ENCODE data around the gene NSDHL. TPM values are rescaled to one million over a fixed set of nuclear protein-coding genes. Genes with fewer than 3 reads are reported as not detected.

NSDHL gene
- total RNA-seq, 1 donor from 2014 or later: 15.2 TPM

DNA sequence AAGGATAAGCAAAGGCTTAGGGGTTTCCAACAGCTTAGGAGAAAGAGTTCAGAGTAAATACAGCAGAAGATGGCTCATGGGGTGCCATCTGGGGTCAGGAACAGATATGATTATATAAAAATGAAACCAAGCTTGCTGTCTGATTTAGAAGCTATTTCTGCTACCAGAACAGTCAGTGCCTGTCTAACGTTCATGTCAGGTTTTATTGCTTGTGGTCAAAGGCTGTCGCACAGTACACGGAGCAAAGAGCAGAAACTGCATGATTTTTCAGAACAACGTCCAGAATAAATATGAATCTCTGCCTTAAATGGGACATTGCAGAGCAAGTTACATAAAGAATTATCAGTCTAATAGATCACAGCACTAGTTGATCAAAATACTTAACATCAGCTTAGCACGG lies 17.7 kb upstream of the NSDHL start:
- intact Hi-C loops (cut with DNase I): no loop called here
- Histone ChIP-seq H3K27ac (no peak overlapping the region), H3K9me3 (no peaks in the 10 kb centered on the region), H3K4me1 (no peaks in the 10 kb centered on the region), H3K36me3 (no peaks in the 10 kb centered on the region), H3K4me3 (no peak overlapping the region), H3K27me3 (no peaks in the 10 kb centered on the region)
- TF ChIP-seq POLR2AphosphoS5 (IDR thresholded peaks at IDR 0.05; ENCODE audit: insufficient read depth in 1 of 2, low read depth in 1 of 2) (no peak), POLR2A (IDR thresholded peaks at IDR 0.05) (no peak)
- TF ChIP-seq, protein P1, sequence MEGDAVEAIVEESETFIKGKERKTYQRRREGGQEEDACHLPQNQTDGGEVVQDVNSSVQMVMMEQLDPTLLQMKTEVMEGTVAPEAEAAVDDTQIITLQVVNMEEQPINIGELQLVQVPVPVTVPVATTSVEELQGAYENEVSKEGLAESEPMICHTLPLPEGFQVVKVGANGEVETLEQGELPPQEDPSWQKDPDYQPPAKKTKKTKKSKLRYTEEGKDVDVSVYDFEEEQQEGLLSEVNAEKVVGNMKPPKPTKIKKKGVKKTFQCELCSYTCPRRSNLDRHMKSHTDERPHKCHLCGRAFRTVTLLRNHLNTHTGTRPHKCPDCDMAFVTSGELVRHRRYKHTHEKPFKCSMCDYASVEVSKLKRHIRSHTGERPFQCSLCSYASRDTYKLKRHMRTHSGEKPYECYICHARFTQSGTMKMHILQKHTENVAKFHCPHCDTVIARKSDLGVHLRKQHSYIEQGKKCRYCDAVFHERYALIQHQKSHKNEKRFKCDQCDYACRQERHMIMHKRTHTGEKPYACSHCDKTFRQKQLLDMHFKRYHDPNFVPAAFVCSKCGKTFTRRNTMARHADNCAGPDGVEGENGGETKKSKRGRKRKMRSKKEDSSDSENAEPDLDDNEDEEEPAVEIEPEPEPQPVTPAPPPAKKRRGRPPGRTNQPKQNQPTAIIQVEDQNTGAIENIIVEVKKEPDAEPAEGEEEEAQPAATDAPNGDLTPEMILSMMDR (IDR thresholded peaks at IDR 0.05): no peak
- no peak for DNase-seq (ENCODE audit: extremely low spot score in 2 of 2)

DNA sequence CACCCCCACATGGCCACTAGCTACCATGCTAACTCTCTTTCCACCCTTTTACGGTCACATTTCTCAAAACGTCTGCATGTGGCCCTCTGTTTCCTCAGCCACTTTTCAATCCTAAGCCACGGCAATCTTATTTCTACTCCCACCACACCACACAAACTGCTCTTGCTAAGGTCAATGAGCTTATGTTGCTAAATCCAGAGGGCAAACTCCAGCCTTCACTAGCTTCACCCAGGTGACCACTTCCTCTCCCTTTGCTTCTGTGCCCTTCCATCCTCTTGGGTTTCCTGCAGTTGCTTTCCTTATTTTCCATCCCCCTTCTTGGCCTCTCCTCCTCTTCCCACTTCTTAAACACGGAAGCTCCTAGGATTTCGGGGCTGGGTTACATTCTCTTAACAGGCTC lies 16.8 kb upstream of the NSDHL start:
- intact Hi-C loops (cut with DNase I): no loop called here

DNA sequence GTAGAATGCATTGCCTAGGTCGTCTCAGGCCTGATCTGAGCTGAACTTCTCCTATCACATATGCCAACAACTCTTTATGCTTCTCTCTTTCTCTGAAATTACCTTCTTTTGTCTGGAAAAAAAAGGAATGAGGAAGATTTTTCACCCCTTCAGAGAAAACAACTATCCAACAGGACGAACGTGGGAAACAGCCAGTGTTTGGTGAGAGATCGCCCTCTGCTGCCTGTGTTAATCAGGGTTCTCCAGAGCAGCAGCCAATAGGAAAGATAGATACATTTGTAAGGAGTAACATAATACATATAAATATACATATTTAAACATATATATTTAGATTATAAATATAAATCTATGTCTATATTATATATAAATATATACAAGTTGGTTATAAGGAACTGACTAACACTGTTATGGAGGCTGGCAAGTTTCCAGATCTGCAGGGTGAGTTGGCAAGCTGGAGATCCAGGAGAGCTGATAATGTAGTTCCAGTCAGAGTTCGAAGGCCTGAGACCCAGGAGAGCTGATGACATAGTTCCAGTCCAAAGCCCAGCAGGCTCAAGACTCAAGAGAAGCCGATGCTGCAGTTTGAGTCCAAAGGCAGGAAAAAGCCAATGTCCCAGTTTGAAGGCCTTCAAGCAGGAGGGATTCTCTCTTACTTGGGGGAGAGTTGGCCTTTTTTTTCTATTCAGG lies 13.6 kb upstream of the NSDHL start:
- Histone ChIP-seq H3K27ac (no peak overlapping the region), H3K27me3 (no peaks in the 10 kb centered on the region), H3K36me3 (no peaks in the 10 kb centered on the region), H3K4me3 (no peak overlapping the region), H3K4me1 (no peaks in the 10 kb centered on the region), H3K9me3 (no peaks in the 10 kb centered on the region)
- DNase-seq (ENCODE audit: extremely low spot score in 2 of 2): no peak
- no peak for TF ChIP-seq POLR2AphosphoS5 (IDR thresholded peaks at IDR 0.05; ENCODE audit: insufficient read depth in 1 of 2, low read depth in 1 of 2)
- TF ChIP-seq, protein P1 (IDR thresholded peaks at IDR 0.05): no peak
- TF ChIP-seq POLR2A (IDR thresholded peaks at IDR 0.05): no peak
- intact Hi-C loops (cut with DNase I): no loop called here

More for the DNA sequence above, 16.8 kb upstream of the NSDHL start:
- DNase-seq (ENCODE audit: extremely low spot score in 2 of 2): no peak
- TF ChIP-seq, protein P1 (IDR thresholded peaks at IDR 0.05): no peak
- TF ChIP-seq POLR2A (IDR thresholded peaks at IDR 0.05): no peak
- TF ChIP-seq POLR2AphosphoS5 (IDR thresholded peaks at IDR 0.05; ENCODE audit: insufficient read depth in 1 of 2, low read depth in 1 of 2): no peak
- Histone ChIP-seq H3K27ac (no peak overlapping the region), H3K27me3 (no peaks in the 10 kb centered on the region), H3K4me3 (no peak overlapping the region), H3K9me3 (no peaks in the 10 kb centered on the region), H3K36me3 (no peaks in the 10 kb centered on the region), H3K4me1 (no peaks in the 10 kb centered on the region)

DNA sequence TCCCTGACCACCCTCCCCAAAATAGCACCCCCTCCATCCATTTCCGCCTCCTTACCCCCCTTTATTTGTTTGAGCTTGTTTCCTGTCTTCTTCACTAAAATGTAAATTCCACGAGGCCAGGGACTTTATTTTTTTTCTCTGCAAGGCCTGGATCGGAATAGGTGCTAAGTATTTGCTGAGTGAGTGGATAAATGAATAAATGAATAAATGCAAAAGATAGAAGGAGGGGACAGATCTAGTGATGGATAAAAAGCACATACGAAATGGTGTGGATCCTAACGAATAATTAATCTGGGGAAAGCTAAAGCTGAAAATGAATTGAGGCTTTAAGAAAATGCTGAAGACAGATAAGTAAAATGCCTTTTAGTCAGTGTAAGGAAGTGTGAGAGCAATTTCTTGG lies 12.5 kb upstream of the NSDHL start:
- intact Hi-C loops (cut with DNase I): no loop called here

DNA sequence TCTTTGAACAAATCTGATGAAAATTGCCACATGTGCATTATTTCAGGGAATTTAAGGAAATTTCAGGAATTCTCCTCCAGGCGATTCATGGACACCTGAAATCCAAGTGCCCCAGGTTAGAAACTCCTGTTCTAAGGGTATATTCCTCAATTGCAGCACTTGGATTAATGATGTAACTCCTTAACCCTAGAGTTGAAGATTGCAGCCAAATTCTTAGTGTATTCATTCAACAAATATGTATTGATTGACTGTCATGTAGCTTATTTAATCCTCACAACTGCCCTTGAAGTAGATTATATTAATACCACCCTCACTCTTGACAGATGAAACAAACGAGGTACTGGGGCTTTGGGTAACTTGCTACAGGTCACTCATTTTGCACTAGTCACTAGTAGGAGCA lies 11.6 kb upstream of the NSDHL start:
- TF ChIP-seq POLR2AphosphoS5 (IDR thresholded peaks at IDR 0.05; ENCODE audit: insufficient read depth in 1 of 2, low read depth in 1 of 2) (no peak), POLR2A (IDR thresholded peaks at IDR 0.05) (no peak)
- TF ChIP-seq, protein P1 (IDR thresholded peaks at IDR 0.05): no peak
- Histone ChIP-seq H3K4me3 (no peak overlapping the region), H3K36me3 (no peaks in the 10 kb centered on the region), H3K9me3 (no peaks in the 10 kb centered on the region), H3K27ac (no peak overlapping the region), H3K4me1 (no peaks in the 10 kb centered on the region), H3K27me3 (no peaks in the 10 kb centered on the region)
- intact Hi-C loops (cut with DNase I): no loop called here
- DNase-seq (ENCODE audit: extremely low spot score in 2 of 2): no peak

More for the DNA sequence above, 12.5 kb upstream of the NSDHL start:
- Histone ChIP-seq H3K36me3 (no peaks in the 10 kb centered on the region), H3K4me3 (no peak overlapping the region), H3K4me1 (no peaks in the 10 kb centered on the region), H3K27ac (no peak overlapping the region), H3K9me3 (no peaks in the 10 kb centered on the region), H3K27me3 (no peaks in the 10 kb centered on the region)
- no peak for DNase-seq (ENCODE audit: extremely low spot score in 2 of 2)
- TF ChIP-seq, protein P1 (IDR thresholded peaks at IDR 0.05): no peak
- TF ChIP-seq POLR2AphosphoS5 (IDR thresholded peaks at IDR 0.05; ENCODE audit: insufficient read depth in 1 of 2, low read depth in 1 of 2): no peak
- no peak for TF ChIP-seq POLR2A (IDR thresholded peaks at IDR 0.05)

Data from vagina (tissue), 2 donors.